ENCODE data around the gene TRIM6. TPM values are rescaled to one million over a fixed set of nuclear protein-coding genes. Genes with fewer than 3 reads are reported as not detected.

TRIM6 gene
- total RNA-seq, 1 experiment from 2014 or later, result 30.2 TPM

DNA sequence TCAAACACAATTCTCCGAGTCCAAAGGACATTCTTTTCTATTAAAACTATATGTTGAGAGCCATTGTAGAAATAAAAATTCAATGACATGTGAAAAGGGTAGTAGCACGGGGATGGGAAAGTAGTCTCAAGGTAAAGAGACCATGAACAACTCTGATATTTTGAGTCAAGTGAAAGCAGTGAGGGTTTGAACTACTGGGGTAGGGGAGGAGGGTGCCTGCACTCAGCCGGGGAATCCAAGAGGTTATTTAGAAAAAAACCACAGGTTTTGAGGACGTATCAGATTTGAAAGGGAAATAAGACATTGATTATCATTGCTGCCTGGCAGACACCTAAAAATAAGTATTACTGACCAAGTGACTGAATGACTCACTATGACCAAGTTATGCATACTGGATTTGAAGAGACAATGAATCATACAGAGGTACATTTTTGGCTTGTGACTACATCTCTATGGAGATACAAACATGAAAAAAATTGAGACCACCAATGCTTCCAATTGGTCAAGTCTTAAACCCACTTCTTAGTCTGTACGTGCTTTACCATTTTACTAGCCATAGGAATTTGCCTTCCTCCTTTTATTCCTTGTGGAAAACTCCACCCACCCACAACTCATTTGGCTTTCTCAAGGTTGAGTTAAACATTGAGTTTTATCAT lies 45.9 kb upstream of the TRIM6 start (continued):
- TF ChIP-seq FOXJ3 (CRISPR knock-in tag; IDR thresholded peaks at IDR 0.05; ENCODE audit: borderline replicate concordance) (no peak), NR1H2 (CRISPR knock-in tag; IDR thresholded peaks at IDR 0.05) (no peak)
- TF ChIP-seq, protein P1, sequence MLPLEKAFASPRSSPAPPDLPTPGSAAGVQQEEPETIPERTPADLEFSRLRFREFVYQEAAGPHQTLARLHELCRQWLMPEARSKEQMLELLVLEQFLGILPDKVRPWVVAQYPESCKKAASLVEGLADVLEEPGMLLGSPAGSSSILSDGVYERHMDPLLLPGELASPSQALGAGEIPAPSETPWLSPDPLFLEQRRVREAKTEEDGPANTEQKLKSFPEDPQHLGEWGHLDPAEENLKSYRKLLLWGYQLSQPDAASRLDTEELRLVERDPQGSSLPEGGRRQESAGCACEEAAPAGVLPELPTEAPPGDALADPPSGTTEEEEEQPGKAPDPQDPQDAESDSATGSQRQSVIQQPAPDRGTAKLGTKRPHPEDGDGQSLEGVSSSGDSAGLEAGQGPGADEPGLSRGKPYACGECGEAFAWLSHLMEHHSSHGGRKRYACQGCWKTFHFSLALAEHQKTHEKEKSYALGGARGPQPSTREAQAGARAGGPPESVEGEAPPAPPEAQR (CRISPR knock-in tag; IDR thresholded peaks at IDR 0.05), result no peak

DNA sequence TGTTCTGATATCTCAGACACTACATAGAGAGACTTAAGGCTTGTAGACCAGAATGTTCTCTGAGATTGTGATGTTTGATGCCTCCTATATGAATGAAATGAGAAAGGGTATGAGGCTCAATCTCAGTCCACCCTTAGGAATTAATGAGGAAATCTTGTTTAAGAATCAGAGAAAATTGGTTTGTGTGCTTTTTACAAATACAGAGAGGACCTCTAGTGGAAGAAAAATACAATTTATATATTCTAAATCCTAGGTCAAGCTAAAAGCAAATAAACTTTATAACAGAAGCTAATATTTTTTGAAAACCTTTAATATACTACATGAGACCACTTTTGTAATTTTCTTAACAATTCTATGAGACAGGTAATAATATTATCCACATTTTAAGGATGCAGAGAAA lies 43.1 kb upstream of the TRIM6 start:
- H3K4me3 Mint-ChIP-seq, result no peak overlapping the region
- ChIA-PET POLR2A (no interaction called here), CTCF (no interaction called here)
- no peaks in the 10 kb centered on the region for H3K9me3 Mint-ChIP-seq
- no peak for DNase-seq (ENCODE audit: low spot score)
- peaks cover 16% of the 10 kb centered on the region for H3K4me1 Mint-ChIP-seq
- ATAC-seq, result no peak
- no peaks in the 10 kb centered on the region for H3K36me3 Mint-ChIP-seq
- no peak overlapping the region for H3K27ac Mint-ChIP-seq
- no peak for TF ChIP-seq SMAD3 (CRISPR knock-in tag; IDR thresholded peaks at IDR 0.05; ENCODE audit: borderline replicate concordance)
- TF ChIP-seq, protein P2, sequence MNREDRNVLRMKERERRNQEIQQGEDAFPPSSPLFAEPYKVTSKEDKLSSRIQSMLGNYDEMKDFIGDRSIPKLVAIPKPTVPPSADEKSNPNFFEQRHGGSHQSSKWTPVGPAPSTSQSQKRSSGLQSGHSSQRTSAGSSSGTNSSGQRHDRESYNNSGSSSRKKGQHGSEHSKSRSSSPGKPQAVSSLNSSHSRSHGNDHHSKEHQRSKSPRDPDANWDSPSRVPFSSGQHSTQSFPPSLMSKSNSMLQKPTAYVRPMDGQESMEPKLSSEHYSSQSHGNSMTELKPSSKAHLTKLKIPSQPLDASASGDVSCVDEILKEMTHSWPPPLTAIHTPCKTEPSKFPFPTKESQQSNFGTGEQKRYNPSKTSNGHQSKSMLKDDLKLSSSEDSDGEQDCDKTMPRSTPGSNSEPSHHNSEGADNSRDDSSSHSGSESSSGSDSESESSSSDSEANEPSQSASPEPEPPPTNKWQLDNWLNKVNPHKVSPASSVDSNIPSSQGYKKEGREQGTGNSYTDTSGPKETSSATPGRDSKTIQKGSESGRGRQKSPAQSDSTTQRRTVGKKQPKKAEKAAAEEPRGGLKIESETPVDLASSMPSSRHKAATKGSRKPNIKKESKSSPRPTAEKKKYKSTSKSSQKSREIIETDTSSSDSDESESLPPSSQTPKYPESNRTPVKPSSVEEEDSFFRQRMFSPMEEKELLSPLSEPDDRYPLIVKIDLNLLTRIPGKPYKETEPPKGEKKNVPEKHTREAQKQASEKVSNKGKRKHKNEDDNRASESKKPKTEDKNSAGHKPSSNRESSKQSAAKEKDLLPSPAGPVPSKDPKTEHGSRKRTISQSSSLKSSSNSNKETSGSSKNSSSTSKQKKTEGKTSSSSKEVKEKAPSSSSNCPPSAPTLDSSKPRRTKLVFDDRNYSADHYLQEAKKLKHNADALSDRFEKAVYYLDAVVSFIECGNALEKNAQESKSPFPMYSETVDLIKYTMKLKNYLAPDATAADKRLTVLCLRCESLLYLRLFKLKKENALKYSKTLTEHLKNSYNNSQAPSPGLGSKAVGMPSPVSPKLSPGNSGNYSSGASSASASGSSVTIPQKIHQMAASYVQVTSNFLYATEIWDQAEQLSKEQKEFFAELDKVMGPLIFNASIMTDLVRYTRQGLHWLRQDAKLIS (CRISPR knock-in tag; IDR thresholded peaks at IDR 0.05; ENCODE audit: borderline replicate concordance), result no peak
- TF ChIP-seq AR (CRISPR knock-in tag; IDR thresholded peaks at IDR 0.05), result no peak
- TF ChIP-seq MYBL2 (CRISPR knock-in tag; IDR thresholded peaks at IDR 0.05), result no peak
- no peaks in the 10 kb centered on the region for H3K27me3 Mint-ChIP-seq (ENCODE audit: low read depth)

- TF ChIP-seq TCF7 (CRISPR knock-in tag; IDR thresholded peaks at IDR 0.05; ENCODE audit: low read depth), result no peak
- TF ChIP-seq ZNF219 (CRISPR knock-in tag; IDR thresholded peaks at IDR 0.05; ENCODE audit: borderline replicate concordance), result no peak
- 0 out of 2 replicates have a peak, but pooled peaks have one; percentile 20 for TF ChIP-seq TEAD1 (CRISPR knock-in tag; IDR thresholded peaks at IDR 0.05)
- Mint-ChIP-seq H3K4me3 (no peak overlapping the region), H3K27me3 (ENCODE audit: low read depth) (no peaks in the 10 kb centered on the region), H3K36me3 (no peaks in the 10 kb centered on the region), H3K9me3 (no peaks in the 10 kb centered on the region), H3K27ac (no peak overlapping the region), H3K4me1 (peaks cover 16% of the 10 kb centered on the region)
- ChIA-PET POLR2A (no interaction called here), CTCF (no interaction called here)
- DNase-seq (ENCODE audit: low spot score) (no peak), ATAC-seq (peak; percentile 84)
Measured at GRCh38 chr11:5556596-5557188, 39.7 kb upstream of the TRIM6 start.

GRCh38 chr11:5557751-5558150 lies 38.7 kb upstream of the TRIM6 start:
- Mint-ChIP-seq H3K4me1 (peaks cover 16% of the 10 kb centered on the region), H3K36me3 (no peaks in the 10 kb centered on the region), H3K4me3 (no peak overlapping the region), H3K9me3 (no peaks in the 10 kb centered on the region), H3K27me3 (ENCODE audit: low read depth) (no peaks in the 10 kb centered on the region), H3K27ac (no peak overlapping the region)
- no peak for DNase-seq (ENCODE audit: low spot score)
- ChIA-PET POLR2A (no interaction called here), CTCF (no interaction called here)
- no peak for ATAC-seq
- TF ChIP-seq RELA (CRISPR knock-in tag; IDR thresholded peaks at IDR 0.05; ENCODE audit: borderline replicate concordance) (no peak), CTCF (IDR thresholded peaks at IDR 0.05) (no peak), GTF2I (CRISPR knock-in tag; conservative IDR thresholded peaks at IDR 0.05) (no peak), KAT7 (CRISPR knock-in tag; IDR thresholded peaks at IDR 0.05; ENCODE audit: borderline replicate concordance) (no peak), OVOL2 (CRISPR knock-in tag; IDR thresholded peaks at IDR 0.05; ENCODE audit: borderline replicate concordance) (no peak)
- TF ChIP-seq, protein P1 (CRISPR knock-in tag; IDR thresholded peaks at IDR 0.05), result no peak

Data from WTC11 (cell line).